PC-3 (cell line): ENCODE data around the gene SSTR3.

Experiments
- CTCF ChIP-seq: fragments of 300-600 bp; sonication (generic); conservative IDR thresholded peaks from 2 replicates; pipeline ENCODE4 v1.5.1; 2017; ENCODE audit warnings: antibody characterized with exemption, low read depth, mild to moderate bottlenecking, low read length
- EZH2 ChIP-seq: fragments of 300-600 bp; sonication (generic); IDR thresholded peaks from one replicate; pipeline ENCODE4 v1.6.1; 2017; ENCODE audit warnings: antibody characterized with exemption, mild to moderate bottlenecking, low read length; ENCODE audit not compliant: unreplicated experiment

GRCh38 chr22:37155971-37156370 lies 56.3 kb downstream of the SSTR3 start:
- no peak for TF ChIP-seq CTCF
- no peak for TF ChIP-seq EZH2
